ENCODE data around the gene ODAD2. TPM values are rescaled to one million over a fixed set of nuclear protein-coding genes. Genes with fewer than 3 reads are reported as not detected.
A peak's percentile ranks its signal among the peaks of the same experiment; 100 is the strongest.

ODAD2 gene, protein sequence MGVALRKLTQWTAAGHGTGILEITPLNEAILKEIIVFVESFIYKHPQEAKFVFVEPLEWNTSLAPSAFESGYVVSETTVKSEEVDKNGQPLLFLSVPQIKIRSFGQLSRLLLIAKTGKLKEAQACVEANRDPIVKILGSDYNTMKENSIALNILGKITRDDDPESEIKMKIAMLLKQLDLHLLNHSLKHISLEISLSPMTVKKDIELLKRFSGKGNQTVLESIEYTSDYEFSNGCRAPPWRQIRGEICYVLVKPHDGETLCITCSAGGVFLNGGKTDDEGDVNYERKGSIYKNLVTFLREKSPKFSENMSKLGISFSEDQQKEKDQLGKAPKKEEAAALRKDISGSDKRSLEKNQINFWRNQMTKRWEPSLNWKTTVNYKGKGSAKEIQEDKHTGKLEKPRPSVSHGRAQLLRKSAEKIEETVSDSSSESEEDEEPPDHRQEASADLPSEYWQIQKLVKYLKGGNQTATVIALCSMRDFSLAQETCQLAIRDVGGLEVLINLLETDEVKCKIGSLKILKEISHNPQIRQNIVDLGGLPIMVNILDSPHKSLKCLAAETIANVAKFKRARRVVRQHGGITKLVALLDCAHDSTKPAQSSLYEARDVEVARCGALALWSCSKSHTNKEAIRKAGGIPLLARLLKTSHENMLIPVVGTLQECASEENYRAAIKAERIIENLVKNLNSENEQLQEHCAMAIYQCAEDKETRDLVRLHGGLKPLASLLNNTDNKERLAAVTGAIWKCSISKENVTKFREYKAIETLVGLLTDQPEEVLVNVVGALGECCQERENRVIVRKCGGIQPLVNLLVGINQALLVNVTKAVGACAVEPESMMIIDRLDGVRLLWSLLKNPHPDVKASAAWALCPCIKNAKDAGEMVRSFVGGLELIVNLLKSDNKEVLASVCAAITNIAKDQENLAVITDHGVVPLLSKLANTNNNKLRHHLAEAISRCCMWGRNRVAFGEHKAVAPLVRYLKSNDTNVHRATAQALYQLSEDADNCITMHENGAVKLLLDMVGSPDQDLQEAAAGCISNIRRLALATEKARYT
- total RNA-seq (under 1 TPM in 2 of 6 donors, not detected in 4; 0.15 to 0.28 TPM), polyA plus RNA-seq (under 1 TPM in 1 of 2 donors, not detected in 1; 0.52 TPM)

DNA sequence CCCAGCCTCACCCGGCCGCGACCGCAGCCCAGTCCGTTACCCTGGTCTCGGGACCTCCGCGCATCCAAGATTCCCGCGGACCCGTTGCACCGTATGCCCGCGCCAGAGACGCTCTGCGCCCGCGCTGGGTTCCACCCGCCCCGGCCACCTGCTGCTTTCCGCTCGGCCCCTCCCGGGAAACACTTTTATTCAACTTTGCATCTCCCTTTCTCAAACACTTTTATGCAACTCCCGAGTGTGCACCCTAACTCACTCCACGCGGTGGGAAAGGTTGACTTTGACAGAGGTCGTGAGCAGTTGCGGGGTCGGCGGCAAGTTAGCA is at the start of gene ODAD2:
Gene ODAD2 (minus strand): TSS at position 126 of the 322 bp plus-strand sequence. CDS start 3,937 bp downstream, outside the sequence.
- 3 to 4% methylated on average over 24 to 30 of the region's 30 CpGs for WGBS, 2 donors
- intact Hi-C loops (cut with DNase I): no loop called here
- H3K27me3 ChIP-seq: peaks cover 0 to 4% (median 0%) of the 10 kb centered on the region in 4 donors
- H3K4me1 ChIP-seq: no peaks in the 10 kb centered on the region
- FAIRE-seq (no peak), DNase-seq (no peak), ATAC-seq (no peak)
- no peak within 1 kb of the TSS for H3K27ac ChIP-seq
- peak within 1 kb of the TSS; percentile 35 to 70 (median 50) for H3K4me3 ChIP-seq
- TF ChIP-seq, protein P1, sequence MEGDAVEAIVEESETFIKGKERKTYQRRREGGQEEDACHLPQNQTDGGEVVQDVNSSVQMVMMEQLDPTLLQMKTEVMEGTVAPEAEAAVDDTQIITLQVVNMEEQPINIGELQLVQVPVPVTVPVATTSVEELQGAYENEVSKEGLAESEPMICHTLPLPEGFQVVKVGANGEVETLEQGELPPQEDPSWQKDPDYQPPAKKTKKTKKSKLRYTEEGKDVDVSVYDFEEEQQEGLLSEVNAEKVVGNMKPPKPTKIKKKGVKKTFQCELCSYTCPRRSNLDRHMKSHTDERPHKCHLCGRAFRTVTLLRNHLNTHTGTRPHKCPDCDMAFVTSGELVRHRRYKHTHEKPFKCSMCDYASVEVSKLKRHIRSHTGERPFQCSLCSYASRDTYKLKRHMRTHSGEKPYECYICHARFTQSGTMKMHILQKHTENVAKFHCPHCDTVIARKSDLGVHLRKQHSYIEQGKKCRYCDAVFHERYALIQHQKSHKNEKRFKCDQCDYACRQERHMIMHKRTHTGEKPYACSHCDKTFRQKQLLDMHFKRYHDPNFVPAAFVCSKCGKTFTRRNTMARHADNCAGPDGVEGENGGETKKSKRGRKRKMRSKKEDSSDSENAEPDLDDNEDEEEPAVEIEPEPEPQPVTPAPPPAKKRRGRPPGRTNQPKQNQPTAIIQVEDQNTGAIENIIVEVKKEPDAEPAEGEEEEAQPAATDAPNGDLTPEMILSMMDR (IDR thresholded peaks at IDR 0.05): no peak
- H3K9me3 ChIP-seq: no peaks in the 10 kb centered on the region
- no peaks in the 10 kb centered on the region for H3K36me3 ChIP-seq

DNA sequence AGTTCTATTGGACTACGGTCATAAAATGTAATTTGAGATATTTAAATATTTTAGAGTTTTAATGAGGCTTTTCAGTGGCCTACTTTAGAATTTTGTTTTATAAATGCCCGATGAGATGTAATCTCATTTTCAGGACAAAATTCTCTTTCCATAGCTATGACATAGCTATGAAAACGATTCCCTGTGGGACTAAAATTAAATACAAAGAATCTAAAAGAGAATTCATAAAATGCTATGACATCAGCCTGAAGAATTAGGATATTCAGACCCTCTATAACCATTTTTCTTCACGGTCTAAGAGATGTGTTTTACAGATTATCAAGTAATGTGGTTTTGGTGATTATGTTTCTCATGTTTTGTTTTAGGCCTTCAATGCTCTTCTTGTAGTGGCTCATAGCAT is 48.2 kb upstream of the ODAD2 start:
- H3K27ac ChIP-seq: no peak overlapping the region
- no peaks in the 10 kb centered on the region for H3K27me3 ChIP-seq
- WGBS, 2 donors: 75 to 84% methylated on average over 4 of the region's 4 CpGs
- H3K4me3 ChIP-seq: no peak overlapping the region
- no peaks in the 10 kb centered on the region for H3K4me1 ChIP-seq
- no peak for ATAC-seq
- H3K9me3 ChIP-seq: no peaks in the 10 kb centered on the region
- H3K36me3 ChIP-seq: no peaks in the 10 kb centered on the region
- DNase-seq: no peak
- TF ChIP-seq, protein P1 (IDR thresholded peaks at IDR 0.05): no peak
- intact Hi-C loops (cut with DNase I): no loop called here
- no peak for FAIRE-seq

DNA sequence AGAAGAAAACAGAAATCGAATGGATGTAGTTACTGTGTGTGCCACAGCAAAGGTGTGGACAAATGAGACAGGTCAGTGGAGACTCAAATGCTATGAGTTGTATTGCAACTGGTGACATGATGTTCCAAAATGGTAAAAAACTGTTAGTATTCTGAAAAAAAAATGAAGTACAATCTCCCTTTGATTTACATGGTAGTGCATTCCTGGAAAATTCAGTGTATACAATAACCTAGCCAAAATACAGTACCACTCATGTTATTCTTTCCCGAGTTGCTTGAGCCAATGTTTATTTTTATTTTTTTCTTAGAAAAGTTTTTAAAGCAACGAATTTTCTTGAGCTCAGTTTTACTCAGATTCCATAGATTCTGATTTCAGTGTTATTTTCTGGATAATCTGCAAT is 47.7 kb upstream of the ODAD2 start:
- TF ChIP-seq, protein P1 (IDR thresholded peaks at IDR 0.05): no peak
- intact Hi-C loops (cut with DNase I): no loop called here
- Histone ChIP-seq H3K27me3 (no peaks in the 10 kb centered on the region), H3K36me3 (no peaks in the 10 kb centered on the region), H3K9me3 (no peaks in the 10 kb centered on the region), H3K4me1 (no peaks in the 10 kb centered on the region), H3K27ac (no peak overlapping the region), H3K4me3 (no peak overlapping the region)
- no peak for ATAC-seq
- DNase-seq: no peak
- WGBS, 2 donors: 47 to 65% methylated on average over 3 of the region's 3 CpGs
- FAIRE-seq: no peak

DNA sequence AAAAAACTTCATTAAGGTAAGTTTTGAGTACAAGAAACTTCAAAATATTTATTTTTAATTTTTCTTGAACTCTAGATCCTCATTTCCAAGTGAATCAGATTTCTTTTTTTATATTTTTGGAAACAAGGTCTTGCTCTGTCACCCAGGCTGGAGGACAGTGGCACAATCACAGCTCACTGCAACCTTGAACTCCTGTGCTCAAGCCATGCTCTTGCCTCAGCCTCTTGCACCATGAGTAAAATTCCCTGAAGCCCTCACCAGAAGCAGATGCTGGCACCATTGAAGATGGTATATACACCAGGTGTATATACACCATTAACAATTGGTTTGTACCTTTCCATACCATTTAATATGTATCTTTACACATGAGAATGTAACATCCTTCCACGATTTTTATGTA is 45.1 kb upstream of the ODAD2 start:
- WGBS, 2 donors: 43 to 66% methylated on average over 1 of the region's 1 CpG
- Histone ChIP-seq H3K4me3 (no peak overlapping the region), H3K27ac (no peak overlapping the region), H3K36me3 (no peaks in the 10 kb centered on the region), H3K9me3 (no peaks in the 10 kb centered on the region), H3K27me3 (no peaks in the 10 kb centered on the region), H3K4me1 (no peaks in the 10 kb centered on the region)
- DNase-seq: no peak
- FAIRE-seq: no peak
- TF ChIP-seq, protein P1 (IDR thresholded peaks at IDR 0.05): no peak
- no peak for ATAC-seq
- intact Hi-C loops (cut with DNase I): no loop called here
